GM19395 (cell line): Measurements from ENCODE around the gene SLC6A12.
"Not testable (repeated sequence)": the region's sequence is repeated elsewhere in the genome, so short reads cannot be mapped to it uniquely, and the experiment has no call there.

Source experiments
- ATAC-seq: cut with Tn5 transposase; IDR thresholded peaks from one replicate; pipeline ENCODE4 v1.9.1; 2021; ENCODE audit warnings: mild to moderate bottlenecking, moderate library complexity; ENCODE audit not compliant: unreplicated experiment

The SLC6A12 gene

GRCh38 chr12:235967-236366 lies 22.0 kb upstream of the SLC6A12 start:
- ATAC-seq = not testable (repeated sequence)

GRCh38 chr12:234891-235415 lies 21.0 kb upstream of the SLC6A12 start:
- no peak for ATAC-seq

GRCh38 chr12:234019-234418 lies 20.1 kb upstream of the SLC6A12 start:
- ATAC-seq = no peak

- no peak for ATAC-seq
Observed at GRCh38 chr12:233615-233968, 19.6 kb upstream of the SLC6A12 start.

GRCh38 chr12:232731-233614 lies 19.0 kb upstream of the SLC6A12 start:
- ATAC-seq = no peak

GRCh38 chr12:230925-231671 lies 17.1 kb upstream of the SLC6A12 start:
- ATAC-seq = no peak

GRCh38 chr12:229441-230191 lies 15.7 kb upstream of the SLC6A12 start:
- no peak for ATAC-seq

- ATAC-seq = no peak
Observed at GRCh38 chr12:228846-229200, 14.9 kb upstream of the SLC6A12 start.

- no peak for ATAC-seq
Observed at GRCh38 chr12:227923-228845, 14.2 kb upstream of the SLC6A12 start.

- no peak for ATAC-seq
Observed at GRCh38 chr12:227286-227915, 13.4 kb upstream of the SLC6A12 start.

- ATAC-seq = no peak
Observed at GRCh38 chr12:226401-226800, 12.4 kb upstream of the SLC6A12 start.

- no peak for ATAC-seq
Observed at GRCh38 chr12:225012-225411, 11.1 kb upstream of the SLC6A12 start.

GRCh38 chr12:224330-224729 lies 10.4 kb upstream of the SLC6A12 start:
- no peak for ATAC-seq

GRCh38 chr12:223841-224240 lies 9.9 kb upstream of the SLC6A12 start:
- ATAC-seq = no peak

GRCh38 chr12:221736-222135 lies 7.8 kb upstream of the SLC6A12 start:
- no peak for ATAC-seq

- no peak for ATAC-seq
Observed at GRCh38 chr12:220946-221550, 7.1 kb upstream of the SLC6A12 start.

- no peak for ATAC-seq
Observed at GRCh38 chr12:220491-220890, 6.5 kb upstream of the SLC6A12 start.

- no peak for ATAC-seq
Observed at GRCh38 chr12:219891-220352, 6.0 kb upstream of the SLC6A12 start.
